Measurements from ENCODE around the gene SPATA46. TPM values are rescaled to one million over a fixed set of nuclear protein-coding genes. Genes with fewer than 3 reads are reported as not detected.

SPATA46 gene
- total and polyA plus RNA-seq, 2 donors from 2014 or later, result not detected

DNA sequence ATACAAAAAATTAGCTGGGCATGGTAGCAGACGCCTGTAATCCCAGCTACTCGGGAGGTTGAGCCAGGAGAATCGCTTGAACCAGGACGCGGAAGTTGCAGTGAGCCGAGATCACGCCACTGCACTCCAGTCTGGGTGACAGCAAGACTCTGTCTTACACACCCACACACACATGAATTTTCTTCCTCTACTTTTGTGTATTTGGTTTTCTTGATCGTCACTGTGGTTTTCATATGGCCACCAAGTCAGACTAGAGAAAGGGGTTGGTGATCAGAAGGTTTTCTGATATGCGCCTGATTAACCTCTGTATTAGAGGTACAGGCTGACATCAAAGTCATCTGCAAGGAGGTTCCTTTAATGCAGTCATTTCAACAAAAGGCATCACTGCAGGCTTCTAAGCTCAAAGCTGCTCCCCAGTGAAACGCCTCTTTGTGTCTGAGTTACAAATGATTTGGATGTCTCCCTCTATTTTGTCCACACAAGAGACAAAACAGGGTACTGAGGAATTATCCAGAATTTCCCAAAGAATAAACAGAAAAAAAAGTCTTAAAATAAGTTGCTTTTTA lies 24.2 kb upstream of the SPATA46 start:
- H3K9ac ChIP-seq (ENCODE audit: low read length in 3 of 3), result no peak overlapping the region

DNA sequence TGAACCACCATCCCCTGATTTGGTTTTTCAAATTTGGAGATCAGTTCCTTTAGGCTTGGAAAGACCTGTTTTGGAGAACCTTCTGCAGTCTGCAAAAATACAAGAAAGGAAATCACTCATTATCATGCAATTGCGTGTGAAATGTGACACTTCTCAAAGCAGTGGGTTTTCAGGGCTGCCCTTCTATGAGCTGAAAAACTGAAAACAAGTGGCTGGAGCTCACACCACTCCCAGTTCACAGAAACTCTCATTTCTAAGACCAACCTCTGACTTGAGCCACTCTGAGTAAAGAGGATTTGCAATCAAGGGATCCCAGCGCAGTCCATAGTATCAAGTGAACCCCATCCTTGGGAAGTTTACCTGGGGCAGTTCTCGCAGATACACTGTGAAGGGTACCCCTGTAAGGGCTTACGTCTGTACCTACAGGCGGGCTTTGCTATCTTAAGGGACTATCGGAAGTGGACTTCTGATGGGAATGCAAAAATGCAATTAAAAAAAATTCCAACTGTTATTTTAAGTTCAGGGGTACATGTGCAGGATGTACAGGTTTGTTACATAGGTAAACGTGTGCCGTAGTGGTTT lies 22.4 kb upstream of the SPATA46 start:
- no peaks in the 10 kb centered on the region for H3K9me3 ChIP-seq (ENCODE audit: control insufficient read depth in 2 of 3, insufficient read depth in 1 of 3, low read length in 3 of 3)
- DNase-seq (no peak), FAIRE-seq (no peak)
- H3K36me3 ChIP-seq (ENCODE audit: control insufficient read depth in 2 of 3, insufficient read depth in 3 of 3, low read length in 3 of 3), result no peaks in the 10 kb centered on the region
- intact Hi-C loops (cut with DNase I), result no loop called here
- H3K4me1 ChIP-seq (ENCODE audit: control insufficient read depth in 2 of 3, insufficient read depth in 2 of 3, low read depth in 1 of 3, low read length in 3 of 3), result no peaks in the 10 kb centered on the region
- H3K9ac ChIP-seq (ENCODE audit: low read length in 3 of 3), result no peak overlapping the region
- H3K27ac ChIP-seq (ENCODE audit: low read depth in 2 of 2, low read length in 2 of 2), result no peak overlapping the region
- H3K4me3 ChIP-seq (ENCODE audit: low read length in 3 of 3), result no peak overlapping the region
- TF ChIP-seq, protein P1, sequence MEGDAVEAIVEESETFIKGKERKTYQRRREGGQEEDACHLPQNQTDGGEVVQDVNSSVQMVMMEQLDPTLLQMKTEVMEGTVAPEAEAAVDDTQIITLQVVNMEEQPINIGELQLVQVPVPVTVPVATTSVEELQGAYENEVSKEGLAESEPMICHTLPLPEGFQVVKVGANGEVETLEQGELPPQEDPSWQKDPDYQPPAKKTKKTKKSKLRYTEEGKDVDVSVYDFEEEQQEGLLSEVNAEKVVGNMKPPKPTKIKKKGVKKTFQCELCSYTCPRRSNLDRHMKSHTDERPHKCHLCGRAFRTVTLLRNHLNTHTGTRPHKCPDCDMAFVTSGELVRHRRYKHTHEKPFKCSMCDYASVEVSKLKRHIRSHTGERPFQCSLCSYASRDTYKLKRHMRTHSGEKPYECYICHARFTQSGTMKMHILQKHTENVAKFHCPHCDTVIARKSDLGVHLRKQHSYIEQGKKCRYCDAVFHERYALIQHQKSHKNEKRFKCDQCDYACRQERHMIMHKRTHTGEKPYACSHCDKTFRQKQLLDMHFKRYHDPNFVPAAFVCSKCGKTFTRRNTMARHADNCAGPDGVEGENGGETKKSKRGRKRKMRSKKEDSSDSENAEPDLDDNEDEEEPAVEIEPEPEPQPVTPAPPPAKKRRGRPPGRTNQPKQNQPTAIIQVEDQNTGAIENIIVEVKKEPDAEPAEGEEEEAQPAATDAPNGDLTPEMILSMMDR (IDR thresholded peaks at IDR 0.05; ENCODE audit: borderline replicate concordance, extremely low read depth, insufficient read depth), result no peak
- H3K27me3 ChIP-seq (ENCODE audit: control insufficient read depth, insufficient read depth, low read length), result no peaks in the 10 kb centered on the region

More for the DNA sequence above, 24.2 kb upstream of the SPATA46 start:
- Histone ChIP-seq H3K4me3 (ENCODE audit: low read length in 3 of 3) (no peak overlapping the region), H3K36me3 (ENCODE audit: control insufficient read depth in 2 of 3, insufficient read depth in 3 of 3, low read length in 3 of 3) (no peaks in the 10 kb centered on the region), H3K4me1 (ENCODE audit: control insufficient read depth in 2 of 3, insufficient read depth in 2 of 3, low read depth in 1 of 3, low read length in 3 of 3) (no peaks in the 10 kb centered on the region), H3K9me3 (ENCODE audit: control insufficient read depth in 2 of 3, insufficient read depth in 1 of 3, low read length in 3 of 3) (no peaks in the 10 kb centered on the region), H3K27ac (ENCODE audit: low read depth in 2 of 2, low read length in 2 of 2) (no peak overlapping the region), H3K27me3 (ENCODE audit: control insufficient read depth, insufficient read depth, low read length) (no peaks in the 10 kb centered on the region)
- intact Hi-C loops (cut with DNase I), result no loop called here
- TF ChIP-seq, protein P1 (IDR thresholded peaks at IDR 0.05; ENCODE audit: borderline replicate concordance, extremely low read depth, insufficient read depth), result no peak
- no peak for DNase-seq
- FAIRE-seq, result no peak

DNA sequence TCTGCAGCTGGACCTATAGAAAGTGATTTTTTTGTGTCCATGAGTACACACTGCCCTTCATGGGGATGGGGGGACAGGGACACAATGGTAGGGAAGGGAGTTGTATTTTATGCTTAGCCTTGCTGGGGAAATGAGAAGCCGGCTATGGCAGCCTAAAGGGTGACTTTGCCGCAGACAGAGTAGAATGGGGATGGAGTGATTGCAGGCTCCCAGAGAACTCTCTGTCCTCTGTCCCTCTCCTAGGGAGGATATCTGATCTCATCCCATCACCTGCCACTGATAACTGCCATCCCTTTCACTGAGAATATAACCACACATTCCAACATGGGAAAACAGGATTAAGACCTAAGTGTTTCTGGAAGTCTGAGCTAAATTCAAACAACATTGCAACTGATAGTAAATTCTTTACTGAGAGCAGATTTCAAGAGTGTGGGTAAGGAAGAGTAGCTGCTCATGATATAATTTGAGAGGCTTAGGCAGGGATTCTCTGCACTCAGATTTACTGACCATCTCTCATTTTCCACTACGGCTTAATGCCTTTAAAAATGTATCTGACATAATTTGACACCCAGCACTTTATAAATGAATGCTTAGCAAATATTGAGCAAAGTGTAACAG lies 21.4 kb upstream of the SPATA46 start:
- intact Hi-C loops (cut with DNase I), result no loop called here
- no peaks in the 10 kb centered on the region for H3K36me3 ChIP-seq (ENCODE audit: control insufficient read depth in 2 of 3, insufficient read depth in 3 of 3, low read length in 3 of 3)
- H3K27me3 ChIP-seq (ENCODE audit: control insufficient read depth, insufficient read depth, low read length), result no peaks in the 10 kb centered on the region
- no peaks in the 10 kb centered on the region for H3K9me3 ChIP-seq (ENCODE audit: control insufficient read depth in 2 of 3, insufficient read depth in 1 of 3, low read length in 3 of 3)
- TF ChIP-seq, protein P1 (IDR thresholded peaks at IDR 0.05; ENCODE audit: borderline replicate concordance, extremely low read depth, insufficient read depth), result no peak
- no peak overlapping the region for H3K4me3 ChIP-seq (ENCODE audit: low read length in 3 of 3)
- DNase-seq (no peak), FAIRE-seq (no peak)
- H3K9ac ChIP-seq (ENCODE audit: low read length in 3 of 3), result no peak overlapping the region
- no peaks in the 10 kb centered on the region for H3K4me1 ChIP-seq (ENCODE audit: control insufficient read depth in 2 of 3, insufficient read depth in 2 of 3, low read depth in 1 of 3, low read length in 3 of 3)
- no peak overlapping the region for H3K27ac ChIP-seq (ENCODE audit: low read depth in 2 of 2, low read length in 2 of 2)
